GM12878 (cell line): ENCODE results near the gene SPTAN1. TPM values are rescaled to one million over a fixed set of nuclear protein-coding genes. Genes with fewer than 3 reads are reported as not detected.
A peak's percentile ranks its signal among the peaks of the same experiment; 100 is the strongest.

Experiments used
- ATAC-seq: fragments of 200-7000 bp; cut with Tn5 transposase; 3 replicates; pipeline ENCODE4 v1.9.1; 2020; ENCODE audit warnings: mild to moderate bottlenecking, moderate library complexity
- BruUV-seq: library from RNA; stranded (reverse); fragments of 400-500 nt; replicated peaks from 2 replicates; lab custom pipeline; 2021; lab: Mats Ljungman, UMichigan
- CTCF ChIA-PET: fragments of 300-600 bp; sonication (Branson Sonifier 250); formaldehyde crosslinking; extraction: SDS; loops from one replicate; lab custom pipeline; 2021; ENCODE audit warnings: inconsistent platforms; lab: Yijun Ruan, JAX
- POLR2A ChIA-PET: fragments of 350-600 bp; formaldehyde crosslinking; extraction: SDS; loops from one replicate; lab custom pipeline; 2021; ENCODE audit warnings: inconsistent platforms; lab: Charles Lee
- RAD21 ChIA-PET: fragments of 300-600 bp; sonication (Branson Sonifier 250); formaldehyde crosslinking; loops from one replicate; lab custom pipeline; 2023; ENCODE audit warnings: antibody characterized with exemption; ENCODE audit not compliant: unreplicated experiment; lab: Charles Lee
- SMC1A ChIA-PET: fragments of 300-600 bp; sonication (Branson Sonifier 250); formaldehyde crosslinking; loops from one replicate; lab custom pipeline; 2023; ENCODE audit not compliant: unreplicated experiment, uncharacterized antibody; lab: Charles Lee
- DNase-seq: peaks from one replicate; pipeline ENCODE4 v3.0.0-alpha.2; 2011; ENCODE audit warnings: low read depth, low spot score
- FAIRE-seq: peaks from 3 replicates; lab custom pipeline; 2011; peaks lifted over from hg19 to GRCh38; lab: Jason Lieb, UNC
- H2AFZ ChIP-seq: 2 replicates; pipeline ENCODE4 v1.6.0; 2011; ENCODE audit warnings: low read depth, low read length, control low read depth; ENCODE audit not compliant: control insufficient read depth
- H3K27ac ChIP-seq: 2 replicates; pipeline ENCODE4 v1.5.1; 2011; ENCODE audit warnings: control low read depth; ENCODE audit not compliant: control insufficient read depth, insufficient read depth
- H3K27me3 ChIP-seq, 2 experiments: replicated peaks in 1 of 2; 2 replicates each; pipeline versions ENCODE4 v1.6.0 to v1.6.1; 2011; ENCODE audit warnings: low read length in 1 of 2; ENCODE audit not compliant: control insufficient read depth in 2 of 2, insufficient read depth in 2 of 2
- H3K36me3 ChIP-seq, 2 experiments: 2 replicates each; pipeline ENCODE4 v1.5.1; 2011; ENCODE audit warnings: low read length in 1 of 2; ENCODE audit not compliant: control insufficient read depth in 2 of 2, insufficient read depth in 2 of 2
- H3K4me1 ChIP-seq: 2 replicates; pipeline ENCODE4 v1.6.1; 2011; ENCODE audit warnings: mild to moderate bottlenecking, low read length, moderate library complexity, mixed read lengths; ENCODE audit not compliant: control insufficient read depth, insufficient read depth
- H3K4me2 ChIP-seq: 2 replicates; pipeline ENCODE4 v1.6.0; 2011; ENCODE audit warnings: control low read depth; ENCODE audit not compliant: control insufficient read depth, insufficient read depth
- H3K4me3 ChIP-seq: fragments of 200-600 bp; sonication (generic); 2 replicates; pipeline ENCODE4 v1.5.1; 2016
- H3K79me2 ChIP-seq: 2 replicates; pipeline ENCODE4 v1.6.0; 2011; ENCODE audit warnings: low read length; ENCODE audit not compliant: control insufficient read depth, insufficient read depth
- H3K9ac ChIP-seq: 2 replicates; pipeline ENCODE4 v1.8.0; 2011; ENCODE audit warnings: low read length, control low read depth, mixed read lengths; ENCODE audit not compliant: control insufficient read depth, insufficient read depth
- H3K9me3 ChIP-seq: replicated peaks from 3 replicates; pipeline ENCODE4 v1.5.1; 2011; ENCODE audit warnings: mild to moderate bottlenecking, low read length; ENCODE audit not compliant: control insufficient read depth, insufficient read depth
- H4K20me1 ChIP-seq: 2 replicates; pipeline ENCODE4 v1.6.0; 2011; ENCODE audit not compliant: control insufficient read depth, insufficient read depth
- CEBPB ChIP-seq, 2 experiments: fragments of 150-350 bp in 1 of 2; IDR thresholded peaks; 2 replicates each; pipeline ENCODE4 v1.6.1; 2012 to 2014; ENCODE audit warnings: low read depth in 2 of 2, low read length in 2 of 2, borderline replicate concordance in 1 of 2, inconsistent platforms in 1 of 2
- CHD4 ChIP-seq: fragments of 200-600 bp; sonication (generic); IDR thresholded peaks from 2 replicates; pipeline ENCODE4 v1.6.1; 2016; ENCODE audit warnings: mild to moderate bottlenecking
- FOS ChIP-seq: IDR thresholded peaks from 3 replicates; pipeline ENCODE4 v1.6.1; 2011; ENCODE audit warnings: borderline replicate concordance; ENCODE audit not compliant: insufficient read length; ENCODE audit errors: extremely low read depth
- HDAC6 ChIP-seq: fragments of 200-600 bp; sonication (generic); IDR thresholded peaks from one replicate; pipeline ENCODE4 v1.8.0; 2017; ENCODE audit warnings: antibody characterized with exemption; ENCODE audit not compliant: unreplicated experiment
- HSF1 ChIP-seq: fragments of 150-350 bp; IDR thresholded peaks from 2 replicates; pipeline ENCODE4 v1.6.1; 2014; ENCODE audit warnings: mild to moderate bottlenecking, low read depth, low read length
- KLF5 ChIP-seq: fragments of 450-650 bp; IDR thresholded peaks from 2 replicates; pipeline ENCODE4 v1.6.1; 2014; ENCODE audit warnings: mild to moderate bottlenecking; ENCODE audit not compliant: partially characterized antibody
- MLLT1 ChIP-seq: fragments of 450-650 bp; IDR thresholded peaks from 2 replicates; pipeline ENCODE4 v1.6.1; 2016; ENCODE audit warnings: mild to moderate bottlenecking
- MTA2 ChIP-seq: fragments of 450-650 bp; IDR thresholded peaks from 2 replicates; pipeline ENCODE4 v1.6.1; 2016; ENCODE audit warnings: low read depth, mild to moderate bottlenecking, moderate library complexity
- MYB ChIP-seq: fragments of 150-350 bp; IDR thresholded peaks from 2 replicates; pipeline ENCODE4 v1.6.1; 2014; ENCODE audit warnings: mild to moderate bottlenecking, low read depth, low read length, borderline replicate concordance
- PBX3 ChIP-seq: IDR thresholded peaks from 2 replicates; pipeline ENCODE4 v1.6.1; 2011; ENCODE audit warnings: mild to moderate bottlenecking, low read depth, low read length, moderate library complexity; ENCODE audit not compliant: insufficient replicate concordance
- POLR2AphosphoS5 ChIP-seq: IDR thresholded peaks from 2 replicates; pipeline ENCODE4 v1.6.1; 2011; ENCODE audit warnings: mild to moderate bottlenecking, low read length, inconsistent platforms
- POU2F2 ChIP-seq: IDR thresholded peaks from 3 replicates; pipeline ENCODE4 v1.6.1; 2011; ENCODE audit warnings: low read depth, mild to moderate bottlenecking, low read length, borderline replicate concordance
- RB1 ChIP-seq: fragments of 450-650 bp; formaldehyde crosslinking; IDR thresholded peaks from 2 replicates; pipeline ENCODE4 v1.6.1; 2017; ENCODE audit warnings: mild to moderate bottlenecking, borderline replicate concordance
- RUNX3 ChIP-seq: IDR thresholded peaks from 2 replicates; pipeline ENCODE4 v1.6.1; 2012; ENCODE audit warnings: low read length, inconsistent platforms
- SREBF2 ChIP-seq: IDR thresholded peaks from 2 replicates; pipeline ENCODE4 v1.6.1; 2012; ENCODE audit warnings: mild to moderate bottlenecking, low read length
- SUPT20H ChIP-seq: IDR thresholded peaks from 2 replicates; pipeline ENCODE4 v1.6.1; 2011; ENCODE audit warnings: low read depth, mild to moderate bottlenecking, low read length, moderate library complexity, borderline replicate concordance; ENCODE audit not compliant: control insufficient read depth
- ZNF207 ChIP-seq: fragments of 450-650 bp; IDR thresholded peaks from 2 replicates; pipeline ENCODE4 v1.6.1; 2014; ENCODE audit warnings: antibody characterized with exemption, mild to moderate bottlenecking, borderline replicate concordance
- ZNF217 ChIP-seq: fragments of 450-650 bp; IDR thresholded peaks from 2 replicates; pipeline ENCODE4 v1.6.1; 2017; ENCODE audit warnings: antibody characterized with exemption, mild to moderate bottlenecking
- ZNF384 ChIP-seq: IDR thresholded peaks from 2 replicates; pipeline ENCODE4 v1.6.1; 2012; ENCODE audit warnings: low read depth, mild to moderate bottlenecking, low read length, improper control_type of control experiment, borderline replicate concordance
- ZNF622 ChIP-seq: fragments of 450-650 bp; IDR thresholded peaks from 2 replicates; pipeline ENCODE4 v1.6.1; 2017; ENCODE audit warnings: mild to moderate bottlenecking, inconsistent platforms
- WGBS: methylation state at CpG from one replicate; pipeline ENCODE4 v1.1.6; 2016; ENCODE audit warnings: low lambda C conversion rate; ENCODE audit not compliant: insufficient replicate concordance, insufficient coverage; ENCODE audit errors: missing lambda C conversion rate; 5-methylcytosine and 5-hydroxymethylcytosine counted together
- in situ Hi-C: fragments of 300-500 bp; cut with MboI; formaldehyde crosslinking; loops from 9 replicates; pipeline ENCODE4 v1.14.3; 2018; ENCODE audit warnings: mixed read lengths
- intact Hi-C: fragments of 100-400 bp; cut with micrococcal nuclease; formaldehyde crosslinking; loops from one replicate; pipeline ENCODE4 v1.14.2; 2022; ENCODE audit not compliant: unreplicated experiment
- polyA plus RNA-seq, 11 experiments: library from polyadenylated mRNA; depleted of rRNA in 4 of 11; unstranded in 6 of 11; stranded (reverse) in 5 of 11; fragments of >200 nt; fragmentation: Nextera tagmentation in 4 of 11; fragmentation: Illumina TruSeq in 1 of 11; extraction: Ambion mirVana in 4 of 11; extraction: Trizol in 1 of 11; gene quantifications; 1 replicate in 1 of 11; 2 replicates in 10 of 11; pipeline versions ENCODE4 v1.2.1 to v1.2.3, GENCODE V29; 2011 to 2016; ENCODE audit warnings: inconsistent platforms in 2 of 11, missing spikeins in 2 of 11, low read depth in 1 of 11
- total RNA-seq, 4 experiments: library from RNA; depleted of rRNA in 3 of 4; stranded (reverse); fragments of >200 nt in 3 of 4; fragmentation: Illumina TruSeq in 1 of 4; extraction: Trizol in 1 of 4; gene quantifications; 2 replicates each; pipeline versions ENCODE4 v1.2.1 to v1.2.3, GENCODE V29; 2013 to 2021

The SPTAN1 gene
- total and polyA plus RNA-seq, 10 of the 15 experiments (the other 5 are each of a cell fraction or from before 2014, with no cell fraction given) = 18.7 to 156 (median 73.6) TPM

GRCh38 chr9:128552744-128553440, 505 bp downstream of the SPTAN1 start:
- no peak for FAIRE-seq
- ChIA-PET RAD21 (interaction anchor here (1.2 to 1.7 kb wide), 4 partner anchors 41 to 131 kb away, joined by 4 to 7 read pairs (median 4); partner anchors contain the start of gene GLE1), POLR2A (interaction anchor here (0.6 to 3.8 kb wide), 11 partner anchors 9 to 182 kb away, joined by 3 to 19 read pairs (median 4); partner anchors contain the start of genes CERCAM, GLE1, ODF2 and URM1), SMC1A (interaction anchor here (1.1 to 4.5 kb wide), 3 partner anchors 9 to 132 kb away, joined by 3 to 20 read pairs (median 4); partner anchors contain the start of gene GLE1), CTCF (interaction anchor here (0.7 to 3.2 kb wide), 3 partner anchors 40 to 363 kb away, joined by 3 to 10 read pairs (median 3); no protein-coding TSS in a partner anchor)
- ATAC-seq = peak; percentile 52
- Histone ChIP-seq H3K27me3 (no peaks in the 10 kb centered on the region), H3K79me2 (peaks cover 42% of the 10 kb centered on the region), H4K20me1 (no peaks in the 10 kb centered on the region), H3K9me3 (no peaks in the 10 kb centered on the region), H3K27ac (peak overlapping the region; percentile 28; the same call in 1 of the 2 replicates), H3K9ac (peak overlapping the region; percentile 54), H3K4me1 (peaks cover 23% of the 10 kb centered on the region), H3K36me3 (no peaks in the 10 kb centered on the region), H3K4me2 (peak overlapping the region; percentile 71; the same call in 1 of the 2 replicates), H3K4me3 (peak overlapping the region; percentile 92), H2AFZ (peak overlapping the region; percentile 59)
- intact Hi-C loops (loop anchor here (5.0 to 10.0 kb wide), 2 partner anchors 46 to 132 kb away; partner anchors contain the start of gene SET), in situ Hi-C loops (no loop called here)
- no peak for DNase-seq
- under 1% methylated on average over 41 of the region's 59 CpGs for WGBS
- no TSS peak for BruUV-seq
- TF ChIP-seq SREBF2 (no peak), HDAC6 (peak; percentile 40), POLR2AphosphoS5 (no peak), CEBPB (IDR thresholded peaks at IDR 0.05; ENCODE audit: borderline replicate concordance in 1 of 2, low read depth in 2 of 2, low read length in 2 of 2) (no peak), FOS (no peak), ZNF217 (peak; percentile 83), SUPT20H (no peak), ZNF384 (no peak), HSF1 (no peak), MTA2 (no peak), MYB (no peak), RUNX3 (no peak), ZNF207 (peak; percentile 6; the same call in 1 of the 2 replicates), POU2F2 (no peak), CHD4 (no peak), KLF5 (no peak), PBX3 (no peak), ZNF622 (no peak), RB1 (0 out of 2 replicates have a peak, but pooled peaks have one; percentile 89), MLLT1 (no peak)
